Raji (cell line): ENCODE data around the gene TTC34.

Source experiments
- POLR2A ChIP-seq: IDR thresholded peaks from 2 replicates; pipeline ENCODE4 v1.6.1; 2011; ENCODE audit warnings: low read depth, low read length, control low read depth; ENCODE audit not compliant: insufficient read depth

Gene TTC34

GRCh38 chr1:2821966-2822620, 20.6 kb upstream of the TTC34 start:
- no peak for TF ChIP-seq POLR2A

- no peak for TF ChIP-seq POLR2A
Observed at GRCh38 chr1:2821373-2821955, 20.0 kb upstream of the TTC34 start.

GRCh38 chr1:2820731-2821372, 19.4 kb upstream of the TTC34 start:
- no peak for TF ChIP-seq POLR2A

DNA sequence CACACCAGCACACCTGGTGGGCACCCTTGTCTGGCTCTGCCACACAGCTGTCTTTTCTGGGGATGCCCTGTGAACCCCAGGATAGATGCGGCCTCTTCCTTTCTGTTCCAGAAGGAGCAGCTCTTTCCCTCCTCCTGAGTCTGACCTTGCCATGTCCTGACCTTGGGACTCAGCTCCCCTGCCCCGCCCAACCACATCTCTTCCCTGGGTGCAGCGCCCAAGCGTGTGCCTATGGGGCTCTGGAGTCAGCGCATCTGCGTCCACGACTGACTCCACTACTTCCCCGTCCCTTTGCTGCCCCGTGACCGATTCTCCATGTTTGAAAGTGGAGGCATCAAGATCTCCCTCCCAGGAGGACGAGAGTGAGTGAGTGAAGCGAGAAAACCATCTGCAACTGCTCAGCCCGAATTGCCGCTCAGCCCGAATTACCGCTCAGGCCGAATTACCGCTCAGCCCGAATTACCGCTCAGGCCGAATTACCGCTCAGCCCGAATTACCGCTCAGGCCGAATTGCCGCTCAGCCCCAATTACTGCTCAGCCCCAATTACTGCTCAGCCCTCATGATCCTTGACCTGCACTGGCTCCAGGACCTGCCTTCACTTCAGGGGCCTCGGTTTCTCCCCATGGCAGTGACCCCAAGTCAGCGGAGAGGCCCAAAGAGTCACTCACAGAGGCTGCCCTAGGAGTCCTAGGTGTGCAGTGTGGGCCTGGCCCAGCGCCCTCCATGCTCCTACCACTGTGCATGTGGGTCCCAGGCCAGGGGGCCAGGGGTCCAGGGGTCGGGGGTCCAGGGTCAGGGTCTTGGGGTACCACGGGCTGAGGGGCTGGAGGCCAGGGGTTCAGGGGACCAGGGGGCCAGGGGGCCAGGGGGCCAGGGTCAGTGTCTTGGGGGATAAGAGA, 18.6 kb upstream of the TTC34 start:
- TF ChIP-seq POLR2A, result no peak

- TF ChIP-seq POLR2A, result no peak
Observed at GRCh38 chr1:2819429-2819828, 17.9 kb upstream of the TTC34 start.

DNA sequence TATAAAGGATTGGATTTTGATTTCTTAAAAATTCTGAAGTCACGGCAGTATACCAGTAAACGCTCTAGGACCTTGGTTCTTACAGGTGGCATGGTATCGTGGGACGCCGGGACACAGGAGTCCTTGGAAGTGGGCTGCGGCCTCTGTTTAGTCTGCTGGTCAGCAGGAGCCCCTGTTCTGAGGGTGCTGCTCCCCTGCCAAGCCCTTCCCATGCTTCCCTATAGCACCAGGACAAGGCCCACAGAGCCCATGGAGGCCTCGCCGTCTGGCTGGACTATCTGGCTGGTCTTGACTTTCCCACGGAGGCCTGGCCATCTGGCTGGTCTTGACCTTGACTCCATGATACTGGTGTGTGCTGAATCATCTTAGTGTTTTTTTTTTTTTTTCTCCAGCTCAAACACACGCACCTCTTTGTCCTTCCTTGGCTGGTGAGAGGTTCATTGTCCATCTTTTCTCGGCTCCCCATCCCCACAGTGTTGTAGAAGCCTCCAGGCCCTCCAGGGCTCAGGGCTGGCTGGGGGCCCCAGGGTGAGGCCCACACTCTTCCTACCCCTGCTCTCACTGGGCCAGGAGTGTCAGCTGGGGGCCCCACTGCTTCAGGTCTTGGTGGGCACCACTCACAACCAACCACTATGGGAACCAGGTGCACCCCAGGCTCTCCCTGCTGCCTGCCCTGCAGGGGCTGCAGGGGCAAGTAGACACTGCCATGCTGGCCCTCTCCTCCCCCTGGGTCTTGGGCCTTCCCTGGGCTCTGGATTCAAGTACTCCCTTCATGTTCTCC, 16.5 kb upstream of the TTC34 start:
- TF ChIP-seq POLR2A, result no peak

- TF ChIP-seq POLR2A, result no peak
Observed at GRCh38 chr1:2816786-2817185, 15.3 kb upstream of the TTC34 start.

DNA sequence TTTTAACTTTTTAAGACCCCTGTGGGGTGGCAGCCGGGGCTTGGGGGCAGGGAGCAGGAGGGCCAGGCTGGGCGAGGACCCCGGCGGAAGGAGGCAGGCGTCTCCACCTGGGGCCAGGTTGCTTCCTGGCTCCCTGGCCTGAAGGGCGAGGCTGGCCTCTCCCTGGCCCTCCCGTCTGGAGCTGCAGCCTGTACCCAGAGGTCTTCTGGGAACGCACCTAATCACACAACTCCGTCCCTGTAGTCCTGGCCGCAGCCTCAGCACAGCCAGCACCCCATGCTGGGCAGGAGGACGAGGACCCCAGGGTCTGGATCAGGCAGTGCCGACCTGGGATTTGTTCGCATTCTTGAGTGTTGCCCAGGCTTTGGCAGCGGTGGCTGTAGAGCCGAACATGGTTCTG, 14.1 kb upstream of the TTC34 start:
- no peak for TF ChIP-seq POLR2A

DNA sequence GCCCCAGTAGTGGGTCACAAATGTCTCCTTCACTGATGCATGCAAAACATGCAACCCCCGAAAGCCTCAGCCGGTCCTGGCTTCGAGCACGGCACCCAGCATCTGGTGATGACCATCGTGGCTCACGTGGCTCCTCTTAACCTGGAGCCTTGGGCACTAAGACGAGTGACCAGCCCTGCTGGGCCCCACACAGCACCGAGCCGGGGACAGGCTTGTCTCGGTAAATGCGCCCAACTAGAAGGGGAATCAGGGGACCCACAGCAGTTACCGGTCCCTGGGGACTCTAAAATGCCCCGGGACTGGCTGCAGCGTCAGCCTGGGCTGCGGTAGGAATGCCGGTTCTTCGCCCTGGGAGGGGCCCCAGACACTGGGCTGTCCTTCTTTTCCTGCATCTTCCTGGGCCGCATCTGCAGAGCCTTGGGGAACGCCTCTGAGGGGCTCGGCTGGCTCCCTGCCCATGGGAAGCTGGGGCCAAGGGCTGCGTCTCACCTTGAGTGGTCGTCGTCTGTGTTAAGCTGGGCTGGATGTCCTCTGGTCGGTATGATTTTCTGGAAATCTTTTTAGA, 13.1 kb upstream of the TTC34 start:
- no peak for TF ChIP-seq POLR2A

DNA sequence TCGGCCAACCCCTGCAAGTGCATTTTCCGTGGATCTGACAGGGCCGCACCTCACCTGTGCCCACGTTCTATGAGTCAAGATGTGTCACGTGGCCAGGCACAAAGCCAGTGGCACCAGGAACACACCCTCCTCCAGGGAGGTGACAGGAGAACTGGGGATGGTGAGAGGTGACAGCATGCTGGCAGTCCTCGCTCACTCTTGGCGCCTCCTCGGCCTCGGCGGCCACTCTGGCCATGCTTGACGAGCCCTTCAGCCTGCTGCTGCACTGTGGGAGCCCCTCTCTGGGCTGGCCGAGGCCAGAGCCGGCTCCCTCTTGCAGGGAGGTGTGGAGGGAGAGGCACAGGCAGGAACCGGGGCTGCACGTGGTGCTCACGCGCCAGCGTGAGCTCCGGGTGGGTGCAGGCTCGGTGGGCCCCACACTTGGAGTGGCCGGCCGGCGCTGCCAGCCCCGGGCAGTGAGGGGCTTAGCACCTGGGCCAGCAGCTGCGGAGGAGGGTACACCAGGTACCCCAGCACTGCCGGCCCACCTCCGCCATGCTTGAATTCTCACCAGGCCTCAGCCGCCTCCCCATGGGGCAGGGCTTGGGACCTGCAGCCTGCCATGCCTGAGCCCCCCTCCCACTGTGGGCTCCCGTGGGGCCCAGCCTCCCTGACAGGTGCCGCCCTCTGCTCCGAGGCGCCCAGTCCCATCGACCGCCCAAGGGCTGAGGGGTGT, 11.6 kb upstream of the TTC34 start:
- TF ChIP-seq POLR2A, result no peak

DNA sequence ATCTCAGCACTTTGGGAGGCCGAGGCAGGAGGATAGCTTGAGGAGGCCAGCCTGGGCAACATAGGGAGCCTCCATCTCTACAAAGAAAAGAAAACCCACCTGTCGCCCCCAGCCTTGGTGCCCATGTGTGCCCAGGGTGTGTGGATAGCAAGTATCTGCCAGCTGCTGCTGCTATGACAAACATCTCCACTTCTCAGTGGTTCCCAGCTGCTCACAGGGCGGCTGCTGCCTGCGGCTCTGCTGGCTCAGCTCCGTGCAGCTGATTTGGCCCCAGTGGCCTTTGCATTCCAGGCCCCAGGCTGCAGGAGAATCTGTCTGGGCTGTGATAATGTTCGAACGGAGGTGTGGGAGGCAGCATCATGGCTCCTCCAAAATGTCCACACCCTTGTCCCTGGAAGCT, 10.6 kb upstream of the TTC34 start:
- no peak for TF ChIP-seq POLR2A

GRCh38 chr1:2811533-2811918, 10.0 kb upstream of the TTC34 start:
- no peak for TF ChIP-seq POLR2A

- no peak for TF ChIP-seq POLR2A
Observed at GRCh38 chr1:2810899-2811532, 9.5 kb upstream of the TTC34 start.

- TF ChIP-seq POLR2A, result no peak
Observed at GRCh38 chr1:2810281-2810680, 8.8 kb upstream of the TTC34 start.

GRCh38 chr1:2809656-2810055, 8.2 kb upstream of the TTC34 start:
- no peak for TF ChIP-seq POLR2A
